Gastrocnemius medialis (tissue), 4 donors: ENCODE results near the gene KIF16B. TPM values are rescaled to one million over a fixed set of nuclear protein-coding genes. Genes with fewer than 3 reads are reported as not detected.
A peak's percentile ranks its signal among the peaks of the same experiment; 100 is the strongest.
"Not testable (repeated sequence)": the region's sequence is repeated elsewhere in the genome, so short reads cannot be mapped to it uniquely, and the experiment has no call there.

Experiments
- ATAC-seq, 2 donors: fragments of 150-250 bp; one replicate each; pipeline ENCODE4 v1.9.1; 2016
- DNase-seq, 2 donors: peaks; one replicate each; pipeline ENCODE4 v3.0.0-alpha.2; 2019
- H3K27ac ChIP-seq, 4 donors: fragments of 200-600 bp; sonication (generic); 1 replicate in 1 of 4; 2 replicates in 3 of 4; pipeline ENCODE4 v1.5.1; 2016 to 2018; ENCODE audit warnings: mild to moderate bottlenecking in 2 of 4, moderate library complexity in 1 of 4
- H3K27me3 ChIP-seq, 3 donors: fragments of 200-600 bp; sonication (generic) in 2 of 3; 1 replicate in 1 of 3; 2 replicates in 2 of 3; pipeline versions ENCODE4 v1.5.1 to v1.6.0; 2016 to 2019; ENCODE audit warnings: mild to moderate bottlenecking in 1 of 3, moderate library complexity in 1 of 3
- H3K36me3 ChIP-seq, 2 donors: fragments of 200-600 bp; sonication (generic) in 1 of 2; one replicate each; pipeline ENCODE4 v1.5.1; 2017 to 2018
- H3K4me1 ChIP-seq, 2 donors: fragments of 200-600 bp; sonication (generic) in 1 of 2; one replicate each; pipeline ENCODE4 v1.5.1; 2016 to 2017; ENCODE audit warnings: mild to moderate bottlenecking in 2 of 2
- H3K4me3 ChIP-seq, 4 donors: fragments of 200-600 bp; sonication (generic) in 3 of 4; 1 replicate in 1 of 4; 2 replicates in 3 of 4; pipeline ENCODE4 v1.5.1; 2016 to 2019; ENCODE audit warnings: mild to moderate bottlenecking in 2 of 4
- H3K9me3 ChIP-seq, 3 donors: fragments of 200-600 bp; sonication (generic) in 2 of 3; 1 replicate in 1 of 3; 2 replicates in 2 of 3; pipeline ENCODE4 v1.5.1; 2016 to 2019
- CTCF ChIP-seq, 5 experiments: fragments of 450-650 bp in 3 of 5; fragments of 200-600 bp in 2 of 5; sonication (generic) in 2 of 5; IDR thresholded peaks in 4 of 5; conservative IDR thresholded peaks in 1 of 5; 1 replicate in 4 of 5; 2 replicates in 1 of 5; pipeline ENCODE4 v1.5.1; 2016 to 2019; ENCODE audit warnings: antibody characterized with exemption in 5 of 5, mild to moderate bottlenecking in 3 of 5, moderate library complexity in 3 of 5
- POLR2A ChIP-seq, 2 donors: fragments of 450-650 bp; IDR thresholded peaks; one replicate each; pipeline ENCODE4 v1.6.1; 2017; ENCODE audit warnings: antibody characterized with exemption in 2 of 2, mild to moderate bottlenecking in 2 of 2, moderate library complexity in 2 of 2
- in situ Hi-C, 4 donors: fragments of 200-750 bp; cut with MboI; loops; one replicate each; pipeline versions ENCODE4 v1.15.0 to v1.8.0; 2017; ENCODE audit warnings: low sequenced_read_pairs in 4 of 4
- intact Hi-C: fragments of 100-400 bp; cut with DNase I; formaldehyde crosslinking; loops from one replicate; pipeline ENCODE4 v1.15.1; 2023; ENCODE audit warnings: low total_unique reads
- total RNA-seq, 4 donors: library from RNA; depleted of rRNA; stranded (reverse); fragments of >200 nt; gene quantifications; one replicate each; pipeline versions ENCODE4 v1.1.0 to v1.2.3, GENCODE V29; 2016

KIF16B gene
- total RNA-seq, 4 donors from 2014 or later = 13.4 to 23.9 (median 20.0) TPM

GRCh38 chr20:16520154-16520553, 53.1 kb downstream of the KIF16B start:
- no peaks in the 10 kb centered on the region for H3K9me3 ChIP-seq
- no peak overlapping the region for H3K4me3 ChIP-seq
- peaks cover 0 to 8% of the 10 kb centered on the region in 2 donors for H3K4me1 ChIP-seq
- intact Hi-C loops (no loop called here), in situ Hi-C loops (loop anchor here in 2 of 4 donors (10.0 to 25.0 kb wide), 2 partner anchors 55 to 242 kb away; partner anchors contain the start of gene KIF16B (in 1 of the 2))
- TF ChIP-seq POLR2A (IDR thresholded peaks at IDR 0.05) (no peak), CTCF (IDR thresholded peaks at IDR 0.05 in 4 of 5, conservative IDR thresholded peaks at IDR 0.05 in 1 of 5) (no peak)
- H3K27me3 ChIP-seq = no peaks in the 10 kb centered on the region
- ATAC-seq (no peak), DNase-seq (no peak)
- H3K36me3 ChIP-seq = no peaks in the 10 kb centered on the region
- no peak overlapping the region for H3K27ac ChIP-seq

- H3K4me1 ChIP-seq, H3K27ac ChIP-seq, H3K36me3 ChIP-seq, DNase-seq, ATAC-seq, H3K9me3 ChIP-seq, H3K4me3 ChIP-seq, H3K27me3 ChIP-seq: not testable (repeated sequence)
- intact Hi-C loops (loop anchor here (10.0 kb wide), 1 partner anchor 215 kb away; the partner anchor contains the start of gene SNRPB2), in situ Hi-C loops (loop anchor here in 3 of 4 donors (5.0 to 25.0 kb wide), 5 partner anchors 55 to 245 kb away; partner anchors contain the start of genes KIF16B (in 1 of the 3) and SNRPB2 (in 1 of the 3))
These were observed 53.6 kb downstream of the KIF16B start for GRCh38 chr20:16519673-16520072.

GRCh38 chr20:16518784-16519084, 54.5 kb downstream of the KIF16B start:
- in situ Hi-C loops = loop anchor here in 3 of 4 donors (5.0 to 25.0 kb wide), 4 partner anchors 119 to 246 kb away; partner anchors contain the start of gene SNRPB2 (in 1 of the 3)
- no peaks in the 10 kb centered on the region for H3K27me3 ChIP-seq
- H3K4me3 ChIP-seq = no peak overlapping the region
- H3K36me3 ChIP-seq = no peaks in the 10 kb centered on the region
- H3K27ac ChIP-seq = no peak overlapping the region
- DNase-seq = no peak
- intact Hi-C loops = loop anchor here (1.0 to 10.0 kb wide), 2 partner anchors 216 to 243 kb away; partner anchors contain the start of gene SNRPB2
- ATAC-seq = peak in 1 of 2 donors; percentile 19
- H3K4me1 ChIP-seq = peaks cover 0 to 8% of the 10 kb centered on the region in 2 donors
- no peaks in the 10 kb centered on the region for H3K9me3 ChIP-seq
- TF ChIP-seq CTCF (IDR thresholded peaks at IDR 0.05 in 4 of 5, conservative IDR thresholded peaks at IDR 0.05 in 1 of 5) (no peak), POLR2A (IDR thresholded peaks at IDR 0.05) (no peak)

GRCh38 chr20:16517946-16518783, 55.1 kb downstream of the KIF16B start:
- no peak overlapping the region for H3K4me3 ChIP-seq
- no peaks in the 10 kb centered on the region for H3K36me3 ChIP-seq
- ATAC-seq (peak; percentile 96 to 99), DNase-seq (peak; percentile 19 to 51)
- no peak overlapping the region for H3K27ac ChIP-seq
- no peaks in the 10 kb centered on the region for H3K9me3 ChIP-seq
- H3K4me1 ChIP-seq = peaks cover 0 to 8% of the 10 kb centered on the region in 2 donors
- intact Hi-C loops = loop anchor here (1.0 to 10.0 kb wide), 2 partner anchors 217 to 243 kb away; partner anchors contain the start of gene SNRPB2
- no peaks in the 10 kb centered on the region for H3K27me3 ChIP-seq
- TF ChIP-seq CTCF (IDR thresholded peaks at IDR 0.05 in 4 of 5, conservative IDR thresholded peaks at IDR 0.05 in 1 of 5) = peak; percentile 44 to 70 (median 67)
- no peak for TF ChIP-seq POLR2A (IDR thresholded peaks at IDR 0.05)
- in situ Hi-C loops = loop anchor here in 3 of 4 donors (5.0 to 25.0 kb wide), 4 partner anchors 119 to 247 kb away; partner anchors contain the start of gene SNRPB2 (in 1 of the 3)

GRCh38 chr20:16516794-16517193, 56.5 kb downstream of the KIF16B start:
- no peaks in the 10 kb centered on the region for H3K9me3 ChIP-seq
- peaks cover 0 to 8% of the 10 kb centered on the region in 2 donors for H3K4me1 ChIP-seq
- peaks cover 0 to 7% of the 10 kb centered on the region in 2 donors for H3K36me3 ChIP-seq
- ATAC-seq (no peak), DNase-seq (no peak)
- intact Hi-C loops (loop anchor here (10.0 kb wide), 1 partner anchor 218 kb away; the partner anchor contains the start of gene SNRPB2), in situ Hi-C loops (loop anchor here in 3 of 4 donors (5.0 to 25.0 kb wide), 4 partner anchors 121 to 248 kb away; partner anchors contain the start of gene SNRPB2 (in 1 of the 3))
- H3K27me3 ChIP-seq = no peaks in the 10 kb centered on the region
- TF ChIP-seq CTCF (IDR thresholded peaks at IDR 0.05 in 4 of 5, conservative IDR thresholded peaks at IDR 0.05 in 1 of 5) (no peak), POLR2A (IDR thresholded peaks at IDR 0.05) (no peak)
- H3K27ac ChIP-seq = no peak overlapping the region
- H3K4me3 ChIP-seq = no peak overlapping the region
